ENCODE measurements around the gene TMEM19. TPM values are rescaled to one million over a fixed set of nuclear protein-coding genes. Genes with fewer than 3 reads are reported as not detected.
A peak's percentile ranks its signal among the peaks of the same experiment; 100 is the strongest.
"Not testable (repeated sequence)": the region's sequence is repeated elsewhere in the genome, so short reads cannot be mapped to it uniquely, and the experiment has no call there.

TMEM19 gene
- total RNA-seq, 1 experiment from 2014 or later = 19.6 TPM

- DNase-seq (ENCODE audit: low spot score) = peak; percentile 38
Observed at GRCh38 chr12:71665090-71665463, 20.8 kb upstream of the TMEM19 start.

- no peak for DNase-seq (ENCODE audit: low spot score)
Observed at GRCh38 chr12:71666259-71666658, 19.6 kb upstream of the TMEM19 start.

GRCh38 chr12:71671311-71671710, 14.6 kb upstream of the TMEM19 start:
- DNase-seq (ENCODE audit: low spot score) = no peak

- DNase-seq (ENCODE audit: low spot score) = no peak
Observed at GRCh38 chr12:71671816-71672215, 14.1 kb upstream of the TMEM19 start.

GRCh38 chr12:71682466-71682865, 3.4 kb upstream of the TMEM19 start:
- no peak for DNase-seq (ENCODE audit: low spot score)

GRCh38 chr12:71683633-71684032, 2.2 kb upstream of the TMEM19 start:
- DNase-seq (ENCODE audit: low spot score) = no peak

GRCh38 chr12:71684081-71684480, 1.8 kb upstream of the TMEM19 start:
- DNase-seq (ENCODE audit: low spot score) = no peak

- DNase-seq (ENCODE audit: low spot score) = no peak
Observed at GRCh38 chr12:71685312-71685906, 473 bp upstream of the TMEM19 start.

GRCh38 chr12:71686658-71687025, 760 bp downstream of the TMEM19 start:
- no peak for DNase-seq (ENCODE audit: low spot score)

GRCh38 chr12:71687172-71687571, 1.3 kb downstream of the TMEM19 start:
- DNase-seq (ENCODE audit: low spot score) = not testable (repeated sequence)

- no peak for DNase-seq (ENCODE audit: low spot score)
Observed at GRCh38 chr12:71688961-71689570, 3.2 kb downstream of the TMEM19 start.

- DNase-seq (ENCODE audit: low spot score) = no peak
Observed at GRCh38 chr12:71691504-71692129, 5.7 kb downstream of the TMEM19 start.

- no peak for DNase-seq (ENCODE audit: low spot score)
Observed at GRCh38 chr12:71693126-71693525, 7.2 kb downstream of the TMEM19 start.

- DNase-seq (ENCODE audit: low spot score) = not testable (repeated sequence)
Observed at GRCh38 chr12:71693651-71694050, 7.8 kb downstream of the TMEM19 start.

- DNase-seq (ENCODE audit: low spot score) = no peak
Observed at GRCh38 chr12:71694099-71694820, 8.4 kb downstream of the TMEM19 start.

GRCh38 chr12:71695782-71696181, 9.9 kb downstream of the TMEM19 start:
- no peak for DNase-seq (ENCODE audit: low spot score)

- not testable (repeated sequence) for DNase-seq (ENCODE audit: low spot score)
Observed at GRCh38 chr12:71702181-71702580, 16.3 kb downstream of the TMEM19 start.

- no peak for DNase-seq (ENCODE audit: low spot score)
Observed at GRCh38 chr12:71702590-71702989, 16.7 kb downstream of the TMEM19 start.

GRCh38 chr12:71703206-71703605, 17.3 kb downstream of the TMEM19 start:
- DNase-seq (ENCODE audit: low spot score) = no peak

- no peak for DNase-seq (ENCODE audit: low spot score)
Observed at GRCh38 chr12:71704920-71705319, 19.0 kb downstream of the TMEM19 start.

- no peak for DNase-seq (ENCODE audit: low spot score)
Observed at GRCh38 chr12:71708658-71709057, 22.8 kb downstream of the TMEM19 start.

- DNase-seq (ENCODE audit: low spot score) = peak; percentile 41
Observed at GRCh38 chr12:71710276-71711125, 24.6 kb downstream of the TMEM19 start.

All from HT-29 (cell line).